ENCODE data around the gene PLOD3.
"Not testable (repeated sequence)": the region's sequence is repeated elsewhere in the genome, so short reads cannot be mapped to it uniquely, and the experiment has no call there.

PLOD3 gene, protein sequence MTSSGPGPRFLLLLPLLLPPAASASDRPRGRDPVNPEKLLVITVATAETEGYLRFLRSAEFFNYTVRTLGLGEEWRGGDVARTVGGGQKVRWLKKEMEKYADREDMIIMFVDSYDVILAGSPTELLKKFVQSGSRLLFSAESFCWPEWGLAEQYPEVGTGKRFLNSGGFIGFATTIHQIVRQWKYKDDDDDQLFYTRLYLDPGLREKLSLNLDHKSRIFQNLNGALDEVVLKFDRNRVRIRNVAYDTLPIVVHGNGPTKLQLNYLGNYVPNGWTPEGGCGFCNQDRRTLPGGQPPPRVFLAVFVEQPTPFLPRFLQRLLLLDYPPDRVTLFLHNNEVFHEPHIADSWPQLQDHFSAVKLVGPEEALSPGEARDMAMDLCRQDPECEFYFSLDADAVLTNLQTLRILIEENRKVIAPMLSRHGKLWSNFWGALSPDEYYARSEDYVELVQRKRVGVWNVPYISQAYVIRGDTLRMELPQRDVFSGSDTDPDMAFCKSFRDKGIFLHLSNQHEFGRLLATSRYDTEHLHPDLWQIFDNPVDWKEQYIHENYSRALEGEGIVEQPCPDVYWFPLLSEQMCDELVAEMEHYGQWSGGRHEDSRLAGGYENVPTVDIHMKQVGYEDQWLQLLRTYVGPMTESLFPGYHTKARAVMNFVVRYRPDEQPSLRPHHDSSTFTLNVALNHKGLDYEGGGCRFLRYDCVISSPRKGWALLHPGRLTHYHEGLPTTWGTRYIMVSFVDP

DNA sequence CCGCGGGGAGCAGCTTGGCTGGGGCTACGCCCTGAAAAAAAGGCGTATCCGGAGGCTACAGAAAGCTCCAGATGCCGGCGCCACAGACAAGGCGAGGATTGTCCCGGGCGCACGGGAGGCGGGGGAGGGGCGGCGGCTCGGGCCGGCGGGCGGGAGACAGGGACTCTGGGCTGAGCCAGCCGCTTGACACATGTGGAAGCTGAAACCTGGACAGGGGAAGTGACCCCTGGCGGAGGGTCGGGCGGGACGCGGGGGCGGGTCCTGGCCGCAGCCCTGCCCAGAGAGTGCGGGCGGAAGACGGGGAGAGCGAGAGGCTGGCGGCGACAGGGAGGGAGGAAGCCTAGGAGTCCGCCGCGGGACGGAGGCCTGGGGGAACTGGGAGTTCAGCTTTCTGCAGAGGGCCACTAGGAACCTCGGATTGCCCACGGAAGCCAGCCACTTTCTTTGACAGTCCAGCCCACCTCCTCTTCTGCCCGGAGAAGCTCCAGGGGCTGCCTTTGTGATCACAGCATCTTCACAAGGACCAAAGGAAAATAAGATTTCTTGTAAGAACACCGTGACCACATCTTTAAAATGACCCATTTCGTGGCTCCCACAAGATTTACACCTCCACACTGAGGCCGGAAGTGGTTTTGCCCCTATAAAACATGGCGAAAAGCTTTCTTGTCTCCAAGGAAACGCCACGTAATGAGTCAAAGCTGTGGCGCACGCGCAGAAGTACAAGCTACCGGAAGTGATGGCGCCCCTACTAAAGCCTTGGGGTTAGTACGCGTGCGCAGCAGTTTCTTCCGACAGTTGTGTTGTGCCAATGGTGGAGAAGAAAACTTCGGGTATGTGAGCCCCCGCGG is at the start of gene PLOD3, which contains the start of gene ZNHIT1:
TSS of gene PLOD3 (minus strand) at position 194 of the 848 bp plus-strand sequence. CDS start 307 bp downstream, outside the sequence.
TSS of gene ZNHIT1 (plus strand) at position 778 of the 848 bp plus-strand sequence. CDS start at position 809, 31 bp downstream.
- Histone ChIP-seq H3K36me3 (ENCODE audit: control insufficient read depth, insufficient read depth, low read length) (peaks cover 15% of the 10 kb centered on the region), H3K27ac (ENCODE audit: low read depth, low read length) (peak within 1 kb of the TSS; percentile 71; the same call in 1 of the 2 replicates), H3K9ac (ENCODE audit: low read length) (peak within 1 kb of the TSS; percentile 76), H3K27me3 (ENCODE audit: control insufficient read depth, insufficient read depth, low read length) (no peaks in the 10 kb centered on the region), H3K9me3 (ENCODE audit: control insufficient read depth, insufficient read depth, low read depth, low read length) (no peaks in the 10 kb centered on the region), H3K4me3 (ENCODE audit: low read depth, low read length) (peak within 1 kb of the TSS; percentile 88), H3K4me1 (ENCODE audit: control insufficient read depth, insufficient read depth, low read length) (peaks cover 22% of the 10 kb centered on the region)

DNA sequence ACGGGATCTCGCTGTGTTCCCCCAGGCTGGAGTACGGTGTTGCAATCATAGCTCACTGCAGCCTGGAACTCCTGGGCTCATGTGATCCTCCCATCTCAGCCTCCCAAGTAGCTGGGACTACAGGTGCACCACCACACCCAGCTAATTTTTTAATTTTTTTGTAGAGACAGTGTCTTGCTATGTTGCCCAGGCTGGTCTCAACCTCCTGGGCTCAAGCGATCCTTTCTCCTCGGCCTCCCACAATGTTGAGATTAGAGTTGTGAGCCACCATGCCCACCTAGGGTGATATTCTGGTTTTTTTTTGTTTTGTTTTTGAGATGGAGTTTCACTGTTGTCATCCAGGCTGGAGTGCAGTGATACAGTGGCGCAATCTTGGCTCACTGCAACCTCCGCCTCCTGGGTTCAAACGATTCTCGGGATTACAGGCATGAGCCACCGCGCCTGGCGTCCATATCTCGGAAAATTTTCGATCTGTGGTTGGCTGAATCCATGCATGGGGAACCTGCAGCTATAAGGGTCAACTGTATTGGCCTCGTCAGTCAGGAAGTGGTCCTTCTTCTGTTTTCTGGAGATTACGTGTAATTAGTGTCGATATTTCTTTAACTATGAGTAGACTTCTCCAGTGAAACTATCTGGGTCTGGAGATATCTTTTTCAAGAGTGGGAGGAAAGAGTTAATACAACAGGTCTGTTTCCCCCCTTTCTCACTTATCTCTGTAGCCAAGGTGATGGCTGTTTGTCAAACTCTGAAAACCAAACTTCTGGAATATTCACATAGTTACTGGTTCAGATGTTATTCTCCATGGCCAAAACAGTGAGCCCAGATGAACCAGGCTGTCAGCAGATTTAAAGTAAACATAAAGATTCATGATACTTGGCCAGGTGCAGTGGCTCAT is 48.5 kb upstream of the PLOD3 start:
- Histone ChIP-seq H3K4me3 (ENCODE audit: low read depth, low read length) (no peak overlapping the region), H3K36me3 (ENCODE audit: control insufficient read depth, insufficient read depth, low read length) (no peaks in the 10 kb centered on the region), H3K27me3 (ENCODE audit: control insufficient read depth, insufficient read depth, low read length) (no peaks in the 10 kb centered on the region), H3K27ac (ENCODE audit: low read depth, low read length) (no peak overlapping the region), H3K9me3 (ENCODE audit: control insufficient read depth, insufficient read depth, low read depth, low read length) (no peaks in the 10 kb centered on the region), H3K9ac (ENCODE audit: low read length) (no peak overlapping the region), H3K4me1 (ENCODE audit: control insufficient read depth, insufficient read depth, low read length) (no peaks in the 10 kb centered on the region)

DNA sequence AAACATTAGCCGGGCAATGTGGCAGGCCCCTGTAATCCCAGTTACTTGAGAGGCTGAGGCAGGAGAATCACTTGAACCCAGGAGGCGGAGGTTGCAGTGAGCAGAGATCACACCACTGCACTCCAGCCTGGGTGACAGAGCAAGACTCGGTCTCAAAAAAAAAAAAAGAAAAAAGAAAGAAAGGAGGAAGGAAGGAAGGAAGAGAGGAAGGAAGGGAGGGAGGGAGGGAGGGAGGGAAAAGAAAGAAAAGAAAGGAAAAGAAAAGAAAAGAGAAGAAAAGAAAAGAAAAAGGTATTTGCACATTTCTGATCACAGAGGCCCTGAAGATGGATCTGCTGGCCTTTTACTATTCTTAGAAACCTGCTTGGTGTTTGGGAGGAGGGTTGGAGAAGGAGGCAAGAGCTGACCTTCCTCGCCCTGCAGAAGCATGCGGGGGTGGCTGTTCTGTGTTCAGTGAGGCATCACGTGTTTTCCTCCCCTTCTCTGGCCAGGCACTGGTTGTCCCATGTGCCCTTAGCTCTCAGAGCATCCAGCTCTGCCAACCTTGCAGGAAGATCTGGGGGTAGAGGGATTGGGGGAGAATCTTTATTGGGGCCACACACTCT is 46.8 kb upstream of the PLOD3 start:
- H3K4me1 ChIP-seq (ENCODE audit: control insufficient read depth, insufficient read depth, low read length); H3K27ac ChIP-seq (ENCODE audit: low read depth, low read length); H3K27me3 ChIP-seq (ENCODE audit: control insufficient read depth, insufficient read depth, low read length); H3K9me3 ChIP-seq (ENCODE audit: control insufficient read depth, insufficient read depth, low read depth, low read length); H3K9ac ChIP-seq (ENCODE audit: low read length); H3K4me3 ChIP-seq (ENCODE audit: low read depth, low read length); H3K36me3 ChIP-seq (ENCODE audit: control insufficient read depth, insufficient read depth, low read length): not testable (repeated sequence)

DNA sequence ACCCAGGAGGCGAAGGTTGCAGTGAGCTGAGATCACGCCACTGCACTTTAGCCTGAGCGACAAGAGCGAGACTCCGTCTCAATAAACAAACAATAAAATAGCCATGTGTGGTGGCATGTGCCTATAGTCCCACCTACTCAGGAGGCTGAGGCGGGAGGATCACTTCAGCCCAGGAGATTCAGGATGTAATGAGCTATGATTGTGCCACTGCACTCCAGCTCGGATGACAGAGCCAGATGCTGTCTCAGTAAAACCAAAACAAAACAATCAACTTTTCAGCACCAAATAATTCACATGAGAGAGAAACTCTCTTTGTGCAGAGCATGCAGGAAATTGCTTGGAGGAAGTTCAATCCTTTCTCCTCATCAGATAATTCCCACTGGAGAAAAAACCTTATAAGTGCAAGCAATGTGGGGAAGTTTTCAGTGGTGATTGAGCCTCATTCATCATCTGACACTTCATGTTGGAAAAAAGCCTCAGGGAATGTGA is 40.9 kb upstream of the PLOD3 start:
- no peaks in the 10 kb centered on the region for H3K36me3 ChIP-seq (ENCODE audit: control insufficient read depth, insufficient read depth, low read length)
- no peak overlapping the region for H3K27ac ChIP-seq (ENCODE audit: low read depth, low read length)
- H3K9me3 ChIP-seq (ENCODE audit: control insufficient read depth, insufficient read depth, low read depth, low read length), result no peaks in the 10 kb centered on the region
- no peaks in the 10 kb centered on the region for H3K4me1 ChIP-seq (ENCODE audit: control insufficient read depth, insufficient read depth, low read length)
- H3K9ac ChIP-seq (ENCODE audit: low read length), result no peak overlapping the region
- H3K4me3 ChIP-seq (ENCODE audit: low read depth, low read length), result no peak overlapping the region
- H3K27me3 ChIP-seq (ENCODE audit: control insufficient read depth, insufficient read depth, low read length), result no peaks in the 10 kb centered on the region

DNA sequence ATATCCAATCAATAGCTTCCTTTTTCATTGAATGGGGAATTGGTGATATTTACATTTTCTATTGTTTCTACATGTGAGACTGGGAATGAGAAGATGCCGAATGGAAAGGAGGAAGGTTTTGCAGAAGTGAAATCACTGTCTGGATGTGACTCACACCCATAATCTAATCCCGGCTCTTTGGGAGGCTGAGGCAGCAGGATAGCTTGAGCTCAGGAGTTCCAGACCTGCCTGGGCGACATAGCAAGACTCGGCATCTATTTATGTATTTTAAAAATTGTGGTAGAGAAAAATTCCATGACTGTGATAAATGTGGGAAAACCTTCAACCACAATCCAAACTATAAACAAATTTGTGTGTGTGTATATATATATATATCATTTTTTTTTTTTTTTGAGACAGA is 38.4 kb upstream of the PLOD3 start:
- no peak overlapping the region for H3K4me3 ChIP-seq (ENCODE audit: low read depth, low read length)
- H3K9me3 ChIP-seq (ENCODE audit: control insufficient read depth, insufficient read depth, low read depth, low read length), result no peaks in the 10 kb centered on the region
- no peaks in the 10 kb centered on the region for H3K27me3 ChIP-seq (ENCODE audit: control insufficient read depth, insufficient read depth, low read length)
- H3K36me3 ChIP-seq (ENCODE audit: control insufficient read depth, insufficient read depth, low read length), result no peaks in the 10 kb centered on the region
- H3K4me1 ChIP-seq (ENCODE audit: control insufficient read depth, insufficient read depth, low read length), result peaks cover 3% of the 10 kb centered on the region
- no peak overlapping the region for H3K27ac ChIP-seq (ENCODE audit: low read depth, low read length)
- H3K9ac ChIP-seq (ENCODE audit: low read length), result no peak overlapping the region

DNA sequence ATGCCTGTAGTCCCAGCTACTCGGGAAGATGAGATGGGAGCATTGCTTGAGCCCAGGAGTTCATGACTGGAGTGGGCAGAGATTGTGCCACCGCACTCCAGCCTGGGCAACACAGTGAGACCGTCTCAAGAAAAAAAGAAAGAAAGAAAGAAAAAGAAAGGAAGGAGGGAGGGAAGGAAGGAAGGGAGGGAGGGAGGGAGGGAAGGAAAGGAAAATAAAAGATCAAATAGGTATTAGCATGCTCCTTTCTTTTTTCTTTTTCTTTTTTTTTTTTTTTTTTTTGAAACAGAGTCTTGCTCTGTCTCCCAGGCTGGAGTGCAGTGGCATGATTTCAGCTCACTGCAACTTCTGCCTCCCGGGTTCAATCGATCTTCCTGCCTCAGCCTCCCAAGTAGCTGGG is 35.8 kb upstream of the PLOD3 start:
- not testable (repeated sequence) for H3K9ac ChIP-seq (ENCODE audit: low read length); H3K36me3 ChIP-seq (ENCODE audit: control insufficient read depth, insufficient read depth, low read length); H3K4me1 ChIP-seq (ENCODE audit: control insufficient read depth, insufficient read depth, low read length); H3K27me3 ChIP-seq (ENCODE audit: control insufficient read depth, insufficient read depth, low read length); H3K27ac ChIP-seq (ENCODE audit: low read depth, low read length); H3K9me3 ChIP-seq (ENCODE audit: control insufficient read depth, insufficient read depth, low read depth, low read length)
- 0 out of 2 replicates have a peak overlapping the region, but pooled peaks have one; percentile 85 for H3K4me3 ChIP-seq (ENCODE audit: low read depth, low read length)

DNA sequence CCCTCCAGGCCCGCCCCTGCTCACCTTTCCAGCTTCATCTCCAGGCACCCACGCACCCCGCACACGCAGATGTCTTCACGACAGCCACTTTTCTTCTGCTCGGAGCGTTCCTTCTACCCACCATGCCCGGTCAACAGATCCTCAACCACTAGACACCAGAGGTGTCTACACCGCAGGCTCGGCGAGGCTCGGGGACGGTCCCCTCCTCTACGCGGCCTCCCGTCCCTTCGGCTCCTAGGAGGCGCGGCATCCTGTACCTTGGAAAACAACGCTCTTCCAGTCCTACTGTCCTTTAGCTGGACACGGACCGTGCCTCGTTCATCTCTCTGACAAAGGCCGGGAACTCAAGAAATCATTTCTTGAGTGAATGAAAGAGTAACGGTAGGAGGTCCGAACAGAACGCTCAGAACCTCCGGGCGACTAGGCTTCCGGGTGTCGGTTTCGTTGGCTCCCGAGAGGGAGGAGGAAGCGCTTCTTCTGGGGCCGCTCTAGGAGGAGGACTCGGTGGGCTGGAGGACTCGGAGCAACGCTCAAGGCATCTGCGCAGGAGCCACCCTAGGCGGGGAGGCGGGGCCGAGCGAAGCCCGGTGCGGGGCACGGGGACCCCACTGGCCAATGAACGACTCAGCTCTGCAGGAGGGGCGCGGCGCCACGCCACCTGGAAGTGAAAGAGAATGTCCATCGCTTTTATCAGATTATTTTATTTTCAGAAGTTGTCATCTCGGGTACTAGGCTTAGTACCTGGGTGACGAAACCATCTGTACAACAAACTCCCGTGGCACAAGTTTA is 34.7 kb upstream of the PLOD3 start:
- Histone ChIP-seq H3K36me3 (ENCODE audit: control insufficient read depth, insufficient read depth, low read length) (peaks cover 7% of the 10 kb centered on the region; the same call in 1 of the 2 replicates), H3K27me3 (ENCODE audit: control insufficient read depth, insufficient read depth, low read length) (no peaks in the 10 kb centered on the region), H3K4me3 (ENCODE audit: low read depth, low read length) (peak overlapping the region; percentile 85), H3K9me3 (ENCODE audit: control insufficient read depth, insufficient read depth, low read depth, low read length) (no peaks in the 10 kb centered on the region), H3K4me1 (ENCODE audit: control insufficient read depth, insufficient read depth, low read length) (peaks cover 3% of the 10 kb centered on the region), H3K27ac (ENCODE audit: low read depth, low read length) (no peak overlapping the region), H3K9ac (ENCODE audit: low read length) (peak overlapping the region; percentile 77)

DNA sequence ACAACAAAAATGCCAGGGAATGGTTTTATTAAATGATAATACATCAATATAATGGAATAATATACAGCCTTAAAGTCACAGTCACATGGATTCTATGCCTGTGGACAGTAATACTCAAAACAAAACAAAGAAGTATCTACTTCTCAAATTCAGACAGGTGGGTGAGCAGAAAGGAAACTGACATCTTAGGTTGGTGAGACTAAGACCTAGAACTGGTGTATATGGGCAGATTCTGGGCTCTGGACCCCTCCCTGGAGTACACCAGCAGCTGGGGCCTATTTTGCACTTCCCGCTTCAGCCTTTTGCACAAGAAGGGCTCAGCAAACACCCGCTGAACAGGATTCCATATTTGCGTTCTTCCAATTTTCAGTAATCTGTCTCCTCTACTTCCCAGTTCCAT is 32.9 kb upstream of the PLOD3 start:
- Histone ChIP-seq H3K27ac (ENCODE audit: low read depth, low read length) (no peak overlapping the region), H3K9me3 (ENCODE audit: control insufficient read depth, insufficient read depth, low read depth, low read length) (no peaks in the 10 kb centered on the region), H3K4me3 (ENCODE audit: low read depth, low read length) (no peak overlapping the region), H3K9ac (ENCODE audit: low read length) (no peak overlapping the region), H3K4me1 (ENCODE audit: control insufficient read depth, insufficient read depth, low read length) (peaks cover 3% of the 10 kb centered on the region), H3K27me3 (ENCODE audit: control insufficient read depth, insufficient read depth, low read length) (no peaks in the 10 kb centered on the region), H3K36me3 (ENCODE audit: control insufficient read depth, insufficient read depth, low read length) (peaks cover 10% of the 10 kb centered on the region)

DNA sequence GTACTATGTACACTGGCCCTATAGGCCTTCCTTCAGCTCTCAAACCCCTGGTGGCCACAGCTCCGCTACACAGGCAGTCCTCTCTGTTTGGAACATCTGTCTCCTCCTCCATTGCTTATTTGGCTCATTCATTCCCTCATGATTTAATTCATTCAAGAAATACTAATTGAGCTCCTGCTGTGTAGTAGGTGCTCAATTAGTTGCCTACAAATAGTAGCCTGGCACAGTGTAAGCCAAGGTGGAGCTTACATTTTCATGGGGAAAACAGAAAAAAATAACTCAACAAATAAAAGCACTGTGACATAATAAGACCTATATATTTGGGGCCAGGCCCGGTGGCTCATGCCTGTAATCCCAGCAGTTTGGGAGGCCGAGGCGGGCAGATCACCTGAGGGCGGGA is 30.9 kb upstream of the PLOD3 start:
- Histone ChIP-seq H3K27me3 (ENCODE audit: control insufficient read depth, insufficient read depth, low read length) (no peaks in the 10 kb centered on the region), H3K4me3 (ENCODE audit: low read depth, low read length) (no peak overlapping the region), H3K4me1 (ENCODE audit: control insufficient read depth, insufficient read depth, low read length) (peaks cover 10% of the 10 kb centered on the region), H3K9me3 (ENCODE audit: control insufficient read depth, insufficient read depth, low read depth, low read length) (no peaks in the 10 kb centered on the region), H3K9ac (ENCODE audit: low read length) (no peak overlapping the region), H3K36me3 (ENCODE audit: control insufficient read depth, insufficient read depth, low read length) (peaks cover 10% of the 10 kb centered on the region), H3K27ac (ENCODE audit: low read depth, low read length) (no peak overlapping the region)

Data from HUES6 (cell line).